ENCODE data around the gene COLEC12. TPM values are rescaled to one million over a fixed set of nuclear protein-coding genes. Genes with fewer than 3 reads are reported as not detected.

Gene COLEC12
- total RNA-seq, 6 experiments from 2014 or later = 0.05 to 0.21 (median 0.15) TPM; not detected in 1

GRCh38 chr18:346600-346999 lies 153.9 kb downstream of the COLEC12 start:
- no peak for DNase-seq
- Mint-ChIP-seq H3K27me3 (ENCODE audit: insufficient read depth) (peaks cover 67% of the 10 kb centered on the region), H3K4me3 (no peak overlapping the region), H3K4me1 (ENCODE audit: low read depth) (no peaks in the 10 kb centered on the region), H3K27ac (no peak overlapping the region), H3K9me3 (peaks cover 17% of the 10 kb centered on the region), H3K36me3 (ENCODE audit: low read depth) (no peaks in the 10 kb centered on the region)
- no peak for TF ChIP-seq CTCF (IDR thresholded peaks at IDR 0.05)

GRCh38 chr18:341102-341501 lies 159.4 kb downstream of the COLEC12 start:
- Mint-ChIP-seq H3K27ac (no peak overlapping the region), H3K4me3 (no peak overlapping the region), H3K27me3 (ENCODE audit: insufficient read depth) (peaks cover 70% of the 10 kb centered on the region), H3K4me1 (ENCODE audit: low read depth) (no peaks in the 10 kb centered on the region), H3K9me3 (peaks cover 5% of the 10 kb centered on the region), H3K36me3 (ENCODE audit: low read depth) (no peaks in the 10 kb centered on the region)
- no peak for TF ChIP-seq CTCF (IDR thresholded peaks at IDR 0.05)
- DNase-seq = no peak

GRCh38 chr18:340044-340443 lies 160.5 kb downstream of the COLEC12 start:
- Mint-ChIP-seq H3K4me1 (ENCODE audit: low read depth) (no peaks in the 10 kb centered on the region), H3K36me3 (ENCODE audit: low read depth) (no peaks in the 10 kb centered on the region), H3K9me3 (no peaks in the 10 kb centered on the region), H3K27ac (no peak overlapping the region), H3K4me3 (no peak overlapping the region), H3K27me3 (ENCODE audit: insufficient read depth) (peaks cover 64% of the 10 kb centered on the region)
- no peak for DNase-seq
- TF ChIP-seq CTCF (IDR thresholded peaks at IDR 0.05) = no peak

GRCh38 chr18:339200-339599 lies 161.3 kb downstream of the COLEC12 start:
- TF ChIP-seq CTCF (IDR thresholded peaks at IDR 0.05) = no peak
- Mint-ChIP-seq H3K4me3 (no peak overlapping the region), H3K36me3 (ENCODE audit: low read depth) (no peaks in the 10 kb centered on the region), H3K9me3 (no peaks in the 10 kb centered on the region), H3K4me1 (ENCODE audit: low read depth) (no peaks in the 10 kb centered on the region), H3K27me3 (ENCODE audit: insufficient read depth) (peaks cover 57% of the 10 kb centered on the region), H3K27ac (no peak overlapping the region)
- no peak for DNase-seq

GRCh38 chr18:336713-337112 lies 163.8 kb downstream of the COLEC12 start:
- peaks cover 54% of the 10 kb centered on the region for H3K27me3 Mint-ChIP-seq (ENCODE audit: insufficient read depth)

More at GRCh38 chr18:336713-337112, 163.8 kb downstream of the COLEC12 start:
- no peak for TF ChIP-seq CTCF (IDR thresholded peaks at IDR 0.05)
- H3K27ac Mint-ChIP-seq = no peak overlapping the region
- no peak for DNase-seq
- H3K4me3 Mint-ChIP-seq = no peak overlapping the region
- no peaks in the 10 kb centered on the region for H3K36me3 Mint-ChIP-seq (ENCODE audit: low read depth)
- no peaks in the 10 kb centered on the region for H3K9me3 Mint-ChIP-seq
- peaks cover 13% of the 10 kb centered on the region for H3K4me1 Mint-ChIP-seq (ENCODE audit: low read depth)
